ENCODE results near the gene GPATCH3.

- TF ChIP-seq CTCF (IDR thresholded peaks at IDR 0.05) (no peak), ZFX (IDR thresholded peaks at IDR 0.05; ENCODE audit: borderline replicate concordance) (no peak)
Measured at GRCh38 chr1:26921126-26921539, 20.9 kb upstream of the GPATCH3 start.
